ENCODE measurements around the gene TCHP. TPM values are rescaled to one million over a fixed set of nuclear protein-coding genes. Genes with fewer than 3 reads are reported as not detected.

The TCHP gene
- total and polyA plus RNA-seq, 2 of the 13 experiments (the other 11 are each of a cell fraction or from before 2014, with no cell fraction given) = 6.7 to 12.2 TPM

DNA sequence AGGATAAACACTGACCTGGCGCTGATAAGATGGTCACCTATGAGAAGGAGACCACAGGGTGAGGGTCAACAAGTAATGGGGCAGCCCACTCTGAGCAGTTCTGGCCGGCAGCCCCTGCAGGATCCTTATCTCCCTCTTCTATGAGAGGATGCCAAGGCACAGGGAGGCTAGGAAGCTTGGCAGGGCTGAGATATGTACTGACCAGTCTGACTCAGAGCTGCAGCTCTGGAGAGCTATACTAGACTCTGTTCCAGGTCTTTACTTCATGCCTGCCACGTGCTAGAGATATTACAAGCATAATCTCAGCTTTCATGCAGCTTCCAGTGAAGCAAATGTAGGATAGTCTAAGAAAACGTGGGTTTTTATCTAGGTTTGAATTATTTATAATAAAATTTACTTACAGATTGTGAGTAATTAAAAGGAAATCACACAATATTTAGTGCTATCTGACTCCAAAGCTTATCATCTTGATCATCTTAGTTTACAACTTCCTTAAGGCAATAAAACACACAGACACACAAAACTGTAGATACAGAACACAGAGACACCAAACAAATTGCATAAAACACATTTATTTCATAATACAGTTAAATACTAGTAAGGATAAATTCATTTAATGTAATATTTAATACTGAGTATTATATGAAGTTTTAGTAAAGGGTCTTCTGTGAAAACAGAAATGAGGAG is 63.8 kb downstream of the TCHP start (continued):
- TF ChIP-seq, protein P1, sequence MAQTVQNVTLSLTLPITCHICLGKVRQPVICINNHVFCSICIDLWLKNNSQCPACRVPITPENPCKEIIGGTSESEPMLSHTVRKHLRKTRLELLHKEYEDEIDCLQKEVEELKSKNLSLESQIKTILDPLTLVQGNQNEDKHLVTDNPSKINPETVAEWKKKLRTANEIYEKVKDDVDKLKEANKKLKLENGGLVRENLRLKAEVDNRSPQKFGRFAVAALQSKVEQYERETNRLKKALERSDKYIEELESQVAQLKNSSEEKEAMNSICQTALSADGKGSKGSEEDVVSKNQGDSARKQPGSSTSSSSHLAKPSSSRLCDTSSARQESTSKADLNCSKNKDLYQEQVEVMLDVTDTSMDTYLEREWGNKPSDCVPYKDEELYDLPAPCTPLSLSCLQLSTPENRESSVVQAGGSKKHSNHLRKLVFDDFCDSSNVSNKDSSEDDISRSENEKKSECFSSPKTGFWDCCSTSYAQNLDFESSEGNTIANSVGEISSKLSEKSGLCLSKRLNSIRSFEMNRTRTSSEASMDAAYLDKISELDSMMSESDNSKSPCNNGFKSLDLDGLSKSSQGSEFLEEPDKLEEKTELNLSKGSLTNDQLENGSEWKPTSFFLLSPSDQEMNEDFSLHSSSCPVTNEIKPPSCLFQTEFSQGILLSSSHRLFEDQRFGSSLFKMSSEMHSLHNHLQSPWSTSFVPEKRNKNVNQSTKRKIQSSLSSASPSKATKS (CRISPR knock-in tag; IDR thresholded peaks at IDR 0.05) = no peak
- TF ChIP-seq MED1 (CRISPR knock-in tag; IDR thresholded peaks at IDR 0.05) (no peak), MTA1 (CRISPR knock-in tag; IDR thresholded peaks at IDR 0.05; ENCODE audit: borderline replicate concordance) (no peak), KLF11 (CRISPR knock-in tag; IDR thresholded peaks at IDR 0.05) (no peak), HDAC6 (IDR thresholded peaks at IDR 0.05; ENCODE audit: low read depth, low read length) (no peak), SOX13 (IDR thresholded peaks at IDR 0.05) (no peak), SOX13 (CRISPR knock-in tag; conservative IDR thresholded peaks at IDR 0.05 in 1 of 2, IDR thresholded peaks at IDR 0.05 in 1 of 2) (no peak), SAP130 (CRISPR knock-in tag; IDR thresholded peaks at IDR 0.05; ENCODE audit: low read depth) (no peak)
- TF ChIP-seq, protein P2, sequence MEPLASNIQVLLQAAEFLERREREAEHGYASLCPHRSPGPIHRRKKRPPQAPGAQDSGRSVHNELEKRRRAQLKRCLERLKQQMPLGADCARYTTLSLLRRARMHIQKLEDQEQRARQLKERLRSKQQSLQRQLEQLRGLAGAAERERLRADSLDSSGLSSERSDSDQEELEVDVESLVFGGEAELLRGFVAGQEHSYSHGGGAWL (CRISPR knock-in tag; IDR thresholded peaks at IDR 0.05) = no peak
- TF ChIP-seq, protein P3, sequence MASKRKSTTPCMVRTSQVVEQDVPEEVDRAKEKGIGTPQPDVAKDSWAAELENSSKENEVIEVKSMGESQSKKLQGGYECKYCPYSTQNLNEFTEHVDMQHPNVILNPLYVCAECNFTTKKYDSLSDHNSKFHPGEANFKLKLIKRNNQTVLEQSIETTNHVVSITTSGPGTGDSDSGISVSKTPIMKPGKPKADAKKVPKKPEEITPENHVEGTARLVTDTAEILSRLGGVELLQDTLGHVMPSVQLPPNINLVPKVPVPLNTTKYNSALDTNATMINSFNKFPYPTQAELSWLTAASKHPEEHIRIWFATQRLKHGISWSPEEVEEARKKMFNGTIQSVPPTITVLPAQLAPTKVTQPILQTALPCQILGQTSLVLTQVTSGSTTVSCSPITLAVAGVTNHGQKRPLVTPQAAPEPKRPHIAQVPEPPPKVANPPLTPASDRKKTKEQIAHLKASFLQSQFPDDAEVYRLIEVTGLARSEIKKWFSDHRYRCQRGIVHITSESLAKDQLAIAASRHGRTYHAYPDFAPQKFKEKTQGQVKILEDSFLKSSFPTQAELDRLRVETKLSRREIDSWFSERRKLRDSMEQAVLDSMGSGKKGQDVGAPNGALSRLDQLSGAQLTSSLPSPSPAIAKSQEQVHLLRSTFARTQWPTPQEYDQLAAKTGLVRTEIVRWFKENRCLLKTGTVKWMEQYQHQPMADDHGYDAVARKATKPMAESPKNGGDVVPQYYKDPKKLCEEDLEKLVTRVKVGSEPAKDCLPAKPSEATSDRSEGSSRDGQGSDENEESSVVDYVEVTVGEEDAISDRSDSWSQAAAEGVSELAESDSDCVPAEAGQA (IDR thresholded peaks at IDR 0.05; ENCODE audit: low read depth) = no peak
- TF ChIP-seq, protein P3 (CRISPR knock-in tag; IDR thresholded peaks at IDR 0.05; ENCODE audit: borderline replicate concordance) = no peak

Measured in HepG2 (cell line).